Caki2 (cell line): Measurements from ENCODE around the gene CACNA1G. TPM values are rescaled to one million over a fixed set of nuclear protein-coding genes. Genes with fewer than 3 reads are reported as not detected.

ENCODE experiments used
- DNase-seq: peaks from one replicate; pipeline ENCODE4 v3.0.0-alpha.2; 2015; ENCODE audit warnings: low read depth
- in situ Hi-C: cut with HindIII; loops from 2 replicates; pipeline ENCODE4 v1.10.0; 2016; ENCODE audit warnings: low sequenced_read_pairs, low pct_unique_long_range_greater_than_20kb, mixed read lengths
- total RNA-seq: library from RNA; depleted of rRNA; stranded (reverse); fragments of >200 nt; shearing (Covaris generic); gene quantifications from 2 replicates; pipeline ENCODE4 v1.2.3, GENCODE V29; 2014; ENCODE audit warnings: low replicate concordance

The CACNA1G gene
- total RNA-seq, 1 experiment from 2014 or later, result 3.3 TPM

GRCh38 chr17:50649042-50649908 is 88.8 kb downstream of the CACNA1G start:
- in situ Hi-C loops, result no loop called here
- no peak for DNase-seq

- in situ Hi-C loops, result no loop called here
- DNase-seq, result no peak
Measured at GRCh38 chr17:50651661-50652060, 91.1 kb downstream of the CACNA1G start.

DNA sequence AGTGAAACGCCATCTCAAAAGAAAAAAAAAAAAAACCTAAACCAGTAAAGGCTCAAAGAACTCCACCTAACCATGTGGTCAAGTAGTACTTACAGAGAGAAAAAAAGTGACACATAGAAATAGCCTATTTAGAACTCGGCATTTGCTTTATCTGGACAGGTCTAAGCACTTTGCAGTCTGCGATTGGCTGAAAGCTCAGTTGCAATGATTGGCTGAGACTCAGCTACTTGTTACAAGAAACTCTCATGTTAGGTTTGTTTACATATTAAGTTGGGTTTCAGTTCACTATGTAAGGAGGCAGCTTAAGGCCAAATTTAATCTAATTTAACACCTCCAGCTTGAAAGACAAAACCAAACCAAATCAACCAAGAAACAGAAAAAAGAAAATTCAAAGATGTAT is 93.2 kb downstream of the CACNA1G start:
- in situ Hi-C loops, result no loop called here
- DNase-seq, result no peak

DNA sequence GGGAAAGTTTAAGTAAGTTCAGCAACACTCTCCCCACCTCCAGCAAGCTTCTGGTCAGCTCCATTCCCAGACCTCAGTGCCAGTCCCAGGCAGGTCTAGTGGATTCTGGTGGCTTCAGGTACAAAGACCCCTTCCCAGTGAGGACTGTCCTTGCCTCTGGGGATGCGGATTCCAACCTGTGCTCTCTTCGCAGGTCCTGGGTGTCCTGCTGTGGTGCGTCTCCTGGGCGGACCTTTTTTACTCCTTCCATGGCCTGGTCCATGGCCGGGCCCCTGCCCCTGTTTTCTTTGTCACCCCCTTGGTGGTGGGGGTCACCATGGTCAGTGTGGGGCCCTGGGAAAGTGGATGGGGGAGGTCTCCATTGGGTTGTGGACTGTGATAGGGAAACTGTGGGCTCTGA is 96.0 kb downstream of the CACNA1G start:
- in situ Hi-C loops, result no loop called here
- DNase-seq, result no peak

DNA sequence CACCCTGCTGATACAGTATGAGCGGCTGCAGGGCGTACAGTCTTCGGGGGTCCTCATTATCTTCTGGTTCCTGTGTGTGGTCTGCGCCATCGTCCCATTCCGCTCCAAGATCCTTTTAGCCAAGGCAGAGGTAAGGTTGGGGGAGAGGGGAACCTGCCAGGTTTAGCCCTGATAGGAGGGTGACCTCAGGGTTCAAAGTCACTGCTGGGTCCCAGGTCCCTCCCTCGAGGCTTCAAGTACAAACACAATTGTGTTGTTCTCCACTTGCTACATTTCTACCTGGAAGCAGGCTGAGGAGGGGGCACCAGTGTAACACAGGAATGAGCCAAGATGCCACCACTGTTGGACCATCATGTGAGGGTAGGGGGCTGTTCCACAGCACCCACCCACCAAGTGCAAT is 96.5 kb downstream of the CACNA1G start:
- in situ Hi-C loops, result no loop called here
- no peak for DNase-seq

DNA sequence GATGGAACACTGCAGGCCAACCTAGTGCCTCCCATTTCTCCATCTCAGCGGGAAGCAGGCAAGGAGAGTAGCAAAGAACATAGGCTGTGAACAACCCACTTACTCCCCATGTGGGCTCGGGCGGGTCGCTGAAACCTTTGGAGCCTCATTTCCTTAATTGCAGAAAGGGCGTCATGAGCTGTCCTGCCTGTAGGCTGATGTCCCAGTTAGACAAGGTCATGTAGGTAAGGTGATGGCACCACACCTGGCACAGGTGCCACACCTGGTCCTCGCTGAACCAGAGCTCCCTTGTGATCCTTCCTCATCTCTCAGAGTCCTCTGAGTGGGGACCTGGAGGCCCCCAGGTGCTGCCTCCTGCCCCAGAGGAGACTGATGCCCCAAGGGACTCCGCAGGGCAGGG is 97.1 kb downstream of the CACNA1G start:
- in situ Hi-C loops, result no loop called here
- DNase-seq, result no peak

GRCh38 chr17:50658616-50659015 is 98.1 kb downstream of the CACNA1G start:
- no peak for DNase-seq
- in situ Hi-C loops, result no loop called here

DNA sequence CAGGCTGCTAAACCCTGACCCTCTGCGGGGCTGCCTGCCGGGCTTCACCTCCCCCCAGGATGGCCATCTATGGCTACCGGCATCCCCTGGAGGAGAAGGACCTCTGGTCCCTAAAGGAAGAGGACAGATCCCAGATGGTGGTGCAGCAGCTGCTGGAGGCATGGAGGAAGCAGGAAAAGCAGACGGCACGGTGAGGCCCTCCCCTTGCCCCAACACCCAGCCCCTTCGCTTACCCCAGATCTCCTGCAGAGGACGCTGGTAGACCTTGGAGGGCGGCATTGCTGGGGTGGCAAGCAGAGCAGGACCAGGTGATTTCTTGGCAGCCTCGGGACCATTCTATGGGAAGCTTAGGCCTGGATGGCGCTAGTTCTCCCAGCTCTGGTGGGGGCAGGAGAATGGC is 98.7 kb downstream of the CACNA1G start:
- in situ Hi-C loops, result no loop called here
- no peak for DNase-seq

- in situ Hi-C loops, result no loop called here
- no peak for DNase-seq
Measured at GRCh38 chr17:50660042-50660886, 99.7 kb downstream of the CACNA1G start.

DNA sequence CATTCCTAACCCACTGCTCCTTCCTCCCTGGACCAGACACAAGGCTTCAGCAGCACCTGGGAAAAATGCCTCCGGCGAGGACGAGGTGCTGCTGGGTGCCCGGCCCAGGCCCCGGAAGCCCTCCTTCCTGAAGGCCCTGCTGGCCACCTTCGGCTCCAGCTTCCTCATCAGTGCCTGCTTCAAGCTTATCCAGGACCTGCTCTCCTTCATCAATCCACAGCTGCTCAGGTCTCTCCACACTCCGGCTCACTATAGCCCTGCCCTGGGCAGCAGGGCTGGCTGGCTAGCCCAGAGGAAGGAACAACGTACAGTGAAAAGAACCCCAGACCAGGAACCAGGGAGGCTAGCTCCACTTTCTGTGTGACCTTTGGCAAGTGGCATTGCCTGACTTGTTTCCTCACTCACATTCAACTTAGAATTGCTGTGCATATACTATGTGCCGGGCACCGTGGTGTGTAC is 100.4 kb downstream of the CACNA1G start:
- in situ Hi-C loops, result no loop called here
- DNase-seq, result no peak

GRCh38 chr17:50661348-50661747 is 100.8 kb downstream of the CACNA1G start:
- DNase-seq, result no peak
- in situ Hi-C loops, result no loop called here

GRCh38 chr17:50661795-50662391 is 101.4 kb downstream of the CACNA1G start:
- in situ Hi-C loops, result no loop called here
- DNase-seq, result peak; percentile 99

GRCh38 chr17:50662632-50663225 is 102.2 kb downstream of the CACNA1G start:
- no peak for DNase-seq
- in situ Hi-C loops, result no loop called here

DNA sequence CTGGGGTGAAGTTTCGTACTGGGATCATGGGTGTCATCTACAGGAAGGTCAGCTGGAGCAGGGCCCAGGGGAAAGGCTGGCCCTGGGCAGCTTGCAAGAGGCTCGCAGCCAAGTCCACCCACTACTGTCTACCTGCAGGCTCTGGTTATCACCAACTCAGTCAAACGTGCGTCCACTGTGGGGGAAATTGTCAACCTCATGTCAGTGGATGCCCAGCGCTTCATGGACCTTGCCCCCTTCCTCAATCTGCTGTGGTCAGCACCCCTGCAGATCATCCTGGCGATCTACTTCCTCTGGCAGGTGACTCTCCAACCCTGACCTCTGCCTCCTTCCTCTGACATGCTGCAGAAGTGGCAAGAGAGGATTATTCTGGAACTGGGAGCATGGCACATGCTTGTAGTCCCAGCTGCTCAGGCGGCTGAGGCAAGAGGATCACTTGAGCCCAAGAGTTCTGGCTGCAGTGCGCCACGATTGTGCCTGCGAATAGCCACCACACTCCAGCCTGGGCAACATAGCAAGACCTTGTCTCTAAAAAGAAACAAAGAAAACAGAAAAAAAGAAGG is 103.4 kb downstream of the CACNA1G start:
- in situ Hi-C loops, result no loop called here

GRCh38 chr17:50664788-50665458 is 104.4 kb downstream of the CACNA1G start:
- in situ Hi-C loops, result no loop called here
- no peak for DNase-seq

More for the DNA sequence above, 103.4 kb downstream of the CACNA1G start:
- DNase-seq, result no peak

DNA sequence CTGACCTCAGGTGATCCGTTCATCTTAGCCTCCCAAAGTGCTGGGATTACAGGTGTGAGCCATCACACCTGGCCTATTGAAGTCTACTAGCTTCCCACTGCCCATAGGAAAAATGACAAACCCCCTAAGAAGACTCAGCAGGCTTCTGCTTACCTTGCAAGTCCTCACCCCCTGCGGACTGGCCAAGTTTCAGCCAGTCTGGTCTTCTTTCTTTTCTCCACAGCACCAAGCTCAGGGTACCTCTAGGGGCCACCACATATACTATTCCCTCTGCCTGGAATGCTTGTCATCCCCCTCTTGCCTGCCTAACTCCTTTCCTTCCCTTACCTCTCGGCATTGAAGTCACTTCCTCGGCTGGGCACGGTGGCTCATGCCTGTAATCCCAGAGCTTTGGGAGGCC is 105.3 kb downstream of the CACNA1G start:
- no peak for DNase-seq
- in situ Hi-C loops, result no loop called here

GRCh38 chr17:50666316-50666715 is 105.8 kb downstream of the CACNA1G start:
- no peak for DNase-seq
- in situ Hi-C loops, result no loop called here
